Measurements from ENCODE around the gene CDYL2.
A peak's percentile ranks its signal among the peaks of the same experiment; 100 is the strongest.

CDYL2 gene

DNA sequence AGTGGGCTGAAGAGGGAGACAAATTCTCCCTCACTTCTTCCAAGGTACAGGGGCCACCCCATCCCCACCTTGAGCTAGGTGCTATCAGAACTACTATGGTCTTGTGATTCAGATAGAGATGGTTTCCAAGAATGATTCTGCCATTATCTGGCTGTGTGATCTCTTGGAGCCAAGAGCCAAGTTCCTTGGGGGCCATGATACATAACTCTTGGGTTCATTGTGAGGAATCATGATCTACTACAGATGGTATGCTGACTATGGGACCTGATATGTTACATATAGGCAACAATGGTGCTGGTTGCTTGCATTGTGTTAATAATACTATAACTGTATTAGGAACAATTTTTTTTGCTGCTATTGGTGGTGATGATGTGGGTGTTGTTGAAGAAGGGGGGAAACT, 217.9 kb downstream of the CDYL2 start:
- DNase-seq = no peak

DNA sequence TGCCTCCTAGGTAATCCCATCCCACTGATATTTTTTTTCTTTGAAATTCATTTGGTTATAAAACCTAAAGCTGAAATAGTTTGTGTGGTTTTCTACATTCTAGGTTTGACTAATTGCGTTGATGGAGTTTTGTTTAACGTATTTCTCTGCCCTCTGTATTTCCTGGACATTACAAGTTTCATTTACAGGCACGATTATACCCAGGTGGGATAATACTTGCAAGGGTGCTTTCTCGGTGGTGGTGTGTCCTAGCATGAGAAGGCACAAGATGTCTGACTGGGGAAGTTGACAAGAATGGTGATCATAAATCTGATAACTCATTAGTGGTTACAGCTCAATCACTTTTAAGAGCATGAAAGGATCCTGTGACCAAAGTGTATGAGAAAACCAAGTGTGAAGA, 218.6 kb downstream of the CDYL2 start:
- DNase-seq = no peak

DNA sequence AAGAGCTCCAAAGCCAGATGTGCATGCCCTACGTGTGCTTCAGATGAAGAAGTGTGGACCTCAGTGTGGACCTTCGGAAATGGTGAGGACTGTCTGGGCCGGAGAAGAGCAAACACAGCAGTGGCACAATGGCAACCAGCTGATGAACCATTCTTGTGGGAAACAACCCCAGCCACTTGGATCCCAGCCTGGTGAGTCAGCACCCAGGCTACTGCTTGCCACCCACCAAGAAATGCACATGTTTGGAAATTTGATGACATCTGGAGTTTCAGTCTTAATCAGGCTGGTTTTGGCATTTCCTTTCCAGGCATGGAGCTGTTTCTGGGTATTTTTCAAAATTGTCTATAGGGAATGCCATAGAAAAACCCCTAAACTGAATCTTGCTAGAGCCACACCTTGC, 220.9 kb downstream of the CDYL2 start:
- no peak for DNase-seq

DNA sequence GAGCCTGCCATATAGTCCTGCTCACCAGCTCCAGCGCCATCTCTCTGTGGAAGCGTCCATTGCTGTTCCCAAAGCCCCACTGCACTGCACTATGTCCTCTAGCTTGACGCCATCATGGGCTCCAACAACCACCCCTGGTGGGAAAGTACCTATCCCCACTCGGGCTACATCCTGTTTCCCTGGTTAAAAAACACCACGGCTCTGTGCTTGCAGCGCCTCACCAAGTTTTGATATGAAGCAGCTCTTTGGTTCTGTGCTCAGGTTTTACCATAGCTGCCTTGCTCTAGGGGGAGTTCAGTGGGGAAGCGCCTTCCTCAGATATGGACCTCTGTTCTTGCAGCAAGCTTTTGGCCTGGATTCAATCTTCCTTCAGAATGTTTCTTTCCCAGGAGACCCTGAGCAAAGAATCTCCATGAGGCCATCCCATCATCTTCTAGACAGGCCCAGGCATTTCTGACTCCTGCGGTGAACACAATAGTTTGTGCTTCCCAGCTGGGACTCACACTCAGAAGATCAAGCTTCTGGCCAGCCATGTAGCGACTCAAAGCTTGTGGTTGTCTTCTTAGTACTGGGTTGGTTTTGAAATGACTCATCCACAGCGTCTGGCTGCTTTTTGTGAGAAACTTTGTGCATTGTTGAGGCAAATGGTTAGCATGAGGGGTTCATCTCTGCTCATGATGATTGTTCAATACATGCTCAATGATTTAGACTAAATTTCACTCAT, 224.1 kb downstream of the CDYL2 start:
- DNase-seq = no peak

DNA sequence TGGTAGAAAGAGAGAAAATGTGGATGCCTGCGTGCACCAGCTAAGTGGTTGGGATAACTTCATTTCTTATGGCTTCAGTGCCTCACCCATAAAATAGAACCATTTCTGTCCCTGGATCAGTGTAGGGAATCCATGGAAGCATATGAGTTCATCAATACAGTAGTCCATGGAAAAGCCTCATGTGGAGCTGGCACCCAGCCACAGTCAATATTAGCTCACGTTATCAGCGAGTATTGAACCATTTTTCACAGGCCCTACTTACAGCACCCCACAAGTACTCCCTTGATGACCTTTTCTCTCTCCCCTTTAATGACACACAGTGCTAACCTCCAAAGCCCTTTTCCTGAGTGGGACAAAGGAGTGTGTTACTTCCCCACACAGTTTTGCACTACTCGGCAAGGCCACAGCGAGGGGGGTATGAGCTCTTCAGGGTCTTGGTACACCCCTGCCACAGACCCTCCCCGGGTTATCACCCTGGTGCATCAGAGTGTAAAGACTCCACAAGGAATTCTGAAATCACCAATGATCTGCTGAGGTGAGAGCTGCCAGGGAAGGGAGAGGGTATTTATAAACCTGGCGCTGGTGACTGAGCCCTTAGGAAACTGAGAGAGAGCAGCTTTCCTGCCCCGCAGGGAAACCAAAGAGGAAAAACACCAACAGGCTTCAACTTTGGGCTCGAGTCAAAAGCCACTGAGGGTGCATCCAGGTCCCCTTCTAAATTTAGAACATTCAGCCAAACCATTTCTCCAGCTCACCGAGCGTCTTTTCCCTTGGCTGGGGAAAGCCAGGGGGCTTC, 226.7 kb downstream of the CDYL2 start:
- no peak for DNase-seq

DNA sequence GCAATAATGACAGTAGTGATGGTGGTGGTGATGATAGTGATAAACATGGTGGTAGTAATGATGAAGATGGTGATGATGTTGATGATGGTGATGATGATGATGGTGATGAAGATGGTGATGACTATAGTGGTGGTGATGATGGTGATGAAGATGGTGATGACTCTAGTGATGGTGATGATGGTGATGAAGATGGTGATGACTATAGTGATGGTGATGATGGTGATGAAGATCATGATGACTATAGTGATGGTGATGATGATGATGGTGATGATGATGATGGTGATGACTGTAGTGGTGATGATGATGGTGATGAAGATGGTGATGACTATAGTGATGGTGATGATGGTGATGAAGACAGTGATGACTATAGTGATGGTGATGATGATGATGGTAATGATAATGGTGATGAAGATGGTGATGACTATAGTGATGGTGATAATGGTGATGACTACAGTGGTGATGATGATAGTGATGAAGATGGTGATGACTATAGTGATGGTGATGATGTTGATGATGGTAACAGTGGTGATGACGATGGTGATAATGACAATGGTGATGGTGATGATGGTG, 228.0 kb downstream of the CDYL2 start:
- no peak for DNase-seq

DNA sequence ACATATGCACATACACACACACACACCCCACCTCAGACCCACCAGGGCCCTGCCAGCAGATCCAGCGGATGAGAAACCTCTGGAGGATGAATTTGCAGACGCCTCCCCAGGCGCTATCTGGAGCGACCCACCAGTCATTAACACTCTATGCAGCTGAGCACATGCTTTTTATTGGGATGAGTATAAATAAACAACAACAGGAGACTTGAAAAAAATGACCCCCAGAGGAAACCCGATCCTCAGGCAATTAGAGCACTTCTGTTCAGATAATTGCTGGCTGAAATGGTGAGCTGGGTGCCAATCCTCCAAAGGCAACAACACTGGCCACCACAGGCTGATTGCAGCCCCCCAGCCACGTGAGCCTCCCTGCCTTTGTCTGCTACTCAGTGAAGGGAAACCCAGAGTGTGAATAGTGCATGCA, 230.7 kb downstream of the CDYL2 start:
- DNase-seq = no peak

DNA sequence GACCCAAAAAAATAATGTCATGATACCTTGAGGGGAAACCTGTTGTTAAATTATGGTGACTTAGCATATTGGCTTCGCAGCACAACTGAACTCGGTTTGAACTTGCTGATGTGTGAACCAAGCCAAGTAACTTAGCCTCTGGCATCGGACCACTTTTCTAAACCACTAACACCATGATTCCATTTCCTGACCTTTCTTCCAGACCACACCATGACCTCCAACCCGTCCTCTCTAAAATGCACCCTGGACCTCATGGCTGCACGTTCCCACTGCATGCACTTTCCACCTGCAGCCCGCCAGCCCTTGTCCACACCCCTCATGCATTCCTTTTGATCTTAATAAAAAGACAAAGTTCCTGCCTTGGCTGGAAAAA, 234.3 kb downstream of the CDYL2 start:
- DNase-seq = no peak

DNA sequence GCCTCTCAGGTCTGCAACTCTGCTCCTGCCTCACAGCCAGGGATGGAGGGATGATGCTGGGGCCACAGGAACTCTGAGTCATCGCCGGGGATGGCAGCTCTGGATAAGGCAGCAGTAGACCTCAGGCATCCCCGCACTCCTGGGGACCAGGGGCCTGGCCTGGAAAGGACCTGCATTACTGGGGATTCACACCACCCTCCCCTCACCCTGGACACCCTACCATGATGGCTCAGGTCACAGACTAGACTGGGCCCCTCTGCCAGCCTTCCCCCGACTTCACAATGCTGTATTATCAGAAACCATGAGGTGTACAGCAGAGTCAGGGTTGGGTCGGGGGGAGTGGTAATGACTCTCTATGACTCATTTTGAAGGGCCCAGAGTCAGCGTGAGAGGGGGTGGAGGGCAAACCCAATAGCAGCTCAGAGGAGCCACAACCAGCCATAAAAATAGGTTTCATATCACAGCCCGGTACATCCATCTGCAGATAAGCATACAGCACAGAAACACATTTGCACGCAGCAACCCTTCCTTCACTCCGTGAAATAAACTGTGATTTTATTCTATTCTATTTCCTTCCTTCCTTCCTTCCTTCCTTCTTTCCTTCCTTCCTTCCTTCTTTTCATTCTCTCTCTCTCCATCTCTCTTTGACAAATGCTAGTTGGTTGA, 234.8 kb downstream of the CDYL2 start:
- peak in 1 of 2 experiments; percentile 33 for DNase-seq

DNA sequence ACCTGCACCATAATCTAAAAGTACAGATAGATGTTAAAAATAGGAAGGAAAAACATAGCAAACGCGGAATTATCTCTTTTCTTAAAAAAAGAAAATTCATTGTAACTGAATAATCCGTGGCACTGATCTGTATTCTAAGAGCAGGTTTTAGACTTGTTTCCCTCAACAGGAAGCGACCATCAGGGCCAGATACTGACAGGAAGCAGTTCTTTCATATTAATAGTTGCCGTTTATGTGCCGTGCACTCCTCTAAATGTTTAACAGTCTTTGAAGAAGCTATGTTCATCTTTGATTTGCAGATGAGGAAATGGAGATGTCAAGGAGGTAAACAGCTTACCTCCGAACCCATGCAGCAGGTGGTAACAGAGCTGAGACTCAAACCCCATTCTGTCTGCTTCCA, 240.0 kb downstream of the CDYL2 start:
- no peak for DNase-seq

DNA sequence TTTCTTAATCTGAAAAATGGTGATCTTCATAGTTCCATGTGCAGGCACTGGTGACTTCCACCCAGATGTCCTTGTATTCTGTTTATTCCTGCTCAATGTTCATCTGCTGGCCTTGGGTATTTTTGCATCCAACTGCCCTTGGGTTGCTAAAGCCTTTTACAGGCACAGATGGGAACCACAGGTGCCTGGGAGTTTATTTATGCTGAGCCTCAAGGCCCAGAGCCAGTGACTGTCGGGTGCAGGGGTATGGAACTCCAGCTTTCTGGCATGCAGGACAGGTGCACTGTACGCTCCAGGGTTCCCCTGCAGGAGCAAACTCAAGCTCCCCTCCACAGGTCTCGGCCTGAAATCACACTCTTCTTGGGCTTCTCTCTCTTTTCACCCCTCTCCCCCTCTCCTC, 241.3 kb downstream of the CDYL2 start:
- DNase-seq = no peak

DNA sequence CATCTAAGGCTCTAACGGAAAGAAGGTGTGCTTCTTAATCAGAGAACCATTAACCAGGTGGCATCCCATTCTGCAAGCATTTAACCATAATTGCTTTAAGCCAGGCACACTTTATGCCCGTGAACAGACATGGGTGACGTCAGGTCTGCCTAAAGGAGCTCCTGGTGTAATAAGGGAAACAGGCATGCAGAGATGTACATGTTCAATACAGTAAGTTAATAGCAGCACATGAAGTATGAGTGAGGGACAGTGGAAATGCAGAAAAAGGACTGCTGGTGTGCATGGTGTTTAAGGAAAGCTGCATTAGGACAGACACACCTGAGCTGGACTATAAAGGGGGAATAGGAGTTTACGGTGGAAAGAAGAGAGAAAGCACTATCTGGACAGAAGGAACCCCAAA, 245.0 kb downstream of the CDYL2 start:
- DNase-seq = no peak

DNA sequence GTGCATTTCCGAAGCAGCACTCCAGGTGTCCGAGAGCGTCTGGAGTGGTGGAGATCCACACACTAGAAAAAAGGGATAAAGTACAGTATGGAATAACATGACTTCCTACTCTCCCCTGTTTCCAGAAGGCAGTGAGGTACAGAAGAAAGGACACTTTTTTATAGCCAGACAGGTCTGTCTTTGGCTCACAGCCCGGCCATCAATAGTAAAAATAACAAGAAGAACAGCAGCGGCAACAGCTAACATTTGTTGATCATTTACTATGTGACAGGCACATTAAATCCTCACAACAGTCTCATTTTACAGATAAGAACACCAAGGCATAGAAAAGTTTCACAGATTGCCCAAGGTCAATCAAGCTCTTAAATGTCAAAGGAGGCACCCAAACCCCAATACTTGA, 247.4 kb downstream of the CDYL2 start:
- no peak for DNase-seq

DNA sequence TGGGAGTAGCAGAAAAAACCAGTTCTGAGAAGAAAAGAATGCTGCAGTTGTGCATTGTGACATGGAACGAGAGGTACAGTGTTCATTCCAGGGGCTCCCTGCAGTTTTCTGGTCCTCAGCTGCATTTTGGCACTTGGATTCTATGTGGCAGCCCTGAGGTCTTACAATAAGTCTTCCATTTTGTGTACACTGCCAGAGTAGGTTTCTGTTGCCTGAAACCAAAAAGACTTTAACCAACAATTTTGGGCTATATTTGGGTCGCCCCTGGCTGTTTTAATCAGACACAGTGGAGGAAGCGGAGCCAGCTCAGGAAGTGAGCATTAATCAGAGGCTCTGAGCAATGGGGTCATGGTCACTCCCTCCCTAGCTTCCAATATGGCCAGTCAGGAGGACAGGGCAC, 247.9 kb downstream of the CDYL2 start:
- DNase-seq = no peak

DNA sequence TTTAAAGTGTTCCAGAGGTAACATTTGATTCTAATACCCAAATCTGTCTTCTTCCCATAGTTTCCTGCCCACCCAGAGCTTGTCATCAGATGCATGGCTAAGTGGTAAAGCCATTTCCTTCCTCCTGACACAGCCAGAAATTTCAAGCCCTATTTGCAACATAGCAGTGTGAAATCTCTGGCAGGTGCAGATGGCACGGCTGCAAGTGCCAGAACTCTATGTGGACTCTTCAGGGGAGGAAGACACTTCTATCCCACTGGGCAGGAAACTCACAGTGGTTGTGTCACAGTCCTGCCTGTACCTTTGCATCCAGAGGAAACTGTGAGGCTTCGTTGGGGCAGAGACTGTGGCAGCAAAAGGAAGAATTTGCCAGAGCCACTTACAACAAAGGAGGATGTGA, 250.4 kb downstream of the CDYL2 start:
- DNase-seq = no peak

DNA sequence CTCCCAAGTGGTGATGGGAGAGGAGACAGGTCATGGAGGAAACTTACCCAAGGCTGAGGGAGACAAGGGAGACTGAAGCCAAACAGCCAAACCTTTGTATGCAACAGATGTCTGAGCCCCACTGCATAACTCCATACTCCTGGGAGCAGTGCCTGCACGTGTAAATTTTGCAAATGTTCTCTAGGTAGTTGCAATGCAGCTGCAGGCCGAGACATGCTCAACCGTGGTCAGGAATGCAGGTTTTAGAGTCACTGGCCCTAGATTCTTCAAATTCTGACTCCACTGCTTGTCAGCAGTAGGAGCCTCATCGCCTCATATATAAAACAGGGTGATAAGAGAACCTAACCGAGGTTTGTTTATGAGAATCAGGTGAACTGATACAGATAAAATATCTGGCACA, 252.1 kb downstream of the CDYL2 start:
- no peak for DNase-seq

All from SW 1271 (cell line).